ENCODE data around the gene GDF15.
"Not testable (repeated sequence)": the region's sequence is repeated elsewhere in the genome, so short reads cannot be mapped to it uniquely, and the experiment has no call there.

Gene GDF15

DNA sequence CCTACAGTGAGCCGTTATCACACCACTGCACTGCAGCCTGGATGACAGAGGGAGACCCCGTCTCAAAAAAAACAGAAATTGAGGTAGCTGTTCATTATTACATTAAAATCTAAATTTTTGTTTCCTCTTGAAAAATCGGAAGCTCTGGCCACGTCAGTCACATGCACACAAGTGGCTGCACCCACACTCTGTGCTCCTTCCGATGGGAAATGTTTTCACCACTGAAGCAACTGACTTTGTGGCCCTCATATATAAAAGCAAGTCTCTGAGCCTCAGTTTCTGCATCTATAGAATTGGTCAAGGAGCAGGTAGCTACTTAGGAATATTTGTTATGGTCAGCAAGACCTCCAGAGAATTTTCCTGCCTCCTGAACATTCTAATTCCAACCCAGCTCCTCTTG is 7.0 kb downstream of the GDF15 start:
- DNase-seq: no peak

DNA sequence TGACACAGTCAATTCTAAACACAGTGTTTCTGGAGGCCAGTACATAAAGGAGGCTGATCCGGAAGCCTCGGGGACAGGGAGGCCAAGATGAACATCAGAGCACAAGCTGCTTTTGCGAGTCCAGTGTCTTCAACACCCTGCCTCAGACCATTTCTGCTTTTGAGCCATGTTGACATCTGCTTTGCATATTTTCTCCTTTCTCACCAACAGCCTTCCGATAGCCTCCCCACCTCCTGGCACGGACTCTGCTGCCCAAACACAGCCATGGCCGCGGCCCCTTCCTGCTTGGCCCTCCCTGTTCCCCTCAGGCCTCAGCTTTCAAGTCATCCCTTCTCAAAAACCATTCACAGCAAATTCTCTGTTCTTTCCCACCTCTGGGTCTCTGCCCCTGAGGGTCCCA is 7.9 kb downstream of the GDF15 start:
- DNase-seq: no peak

- DNase-seq: no peak
These were observed 10.7 kb downstream of the GDF15 start for GRCh38 chr19:18396471-18397241.

DNA sequence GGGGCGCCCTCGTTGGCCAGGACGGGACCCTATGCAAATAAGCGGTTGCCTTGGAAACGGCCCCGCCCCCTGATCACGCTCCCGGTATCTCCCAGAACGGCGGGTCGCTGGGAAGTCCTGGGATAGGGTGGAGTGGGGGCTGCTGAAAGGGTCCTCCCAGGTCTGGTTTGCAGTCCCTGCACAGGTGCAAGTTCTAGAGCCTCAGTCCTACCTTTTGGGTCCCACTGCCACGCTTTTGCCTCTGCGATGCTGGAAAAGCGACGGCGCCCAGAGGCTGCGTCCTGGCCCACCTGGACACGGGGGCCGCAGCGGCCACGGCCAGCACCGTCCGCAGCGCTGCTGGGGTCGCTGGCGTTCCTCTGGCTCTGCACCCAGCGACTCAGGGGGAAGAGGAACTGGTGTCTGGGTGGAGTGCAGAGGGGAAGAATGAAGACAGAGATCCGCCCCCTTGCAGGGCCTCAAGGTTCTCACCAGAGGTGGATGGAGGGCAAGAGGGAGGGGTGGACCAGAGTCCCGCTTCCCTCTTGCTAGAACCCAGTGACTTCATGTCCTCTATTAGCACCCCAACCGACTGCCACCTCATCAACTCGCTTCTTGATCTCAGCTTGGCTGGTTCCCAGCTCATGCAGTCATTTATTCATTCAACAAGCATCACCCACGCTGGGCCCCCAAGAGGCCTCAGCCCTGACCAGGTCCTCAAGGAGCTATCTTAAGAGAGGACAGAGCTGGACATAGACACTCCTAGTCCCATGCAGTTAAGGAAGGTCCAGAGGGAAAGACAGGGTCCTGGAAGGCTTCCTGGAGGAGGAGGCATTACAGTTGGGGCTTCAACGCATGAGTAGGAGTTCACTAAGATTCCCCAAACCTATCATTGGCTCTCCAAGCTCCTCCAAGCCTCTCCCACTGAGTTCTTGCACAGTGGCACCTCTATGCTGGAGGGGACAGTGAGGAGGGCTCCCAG is 11.6 kb downstream of the GDF15 start, which contains the start of gene LRRC25:
Gene LRRC25 (minus strand): TSS at position 381 of the 961 bp plus-strand sequence. CDS start 659 bp downstream, outside the sequence.
- DNase-seq: no peak

- DNase-seq: no peak
These were observed 13.1 kb downstream of the GDF15 start for GRCh38 chr19:18399008-18399407.

GRCh38 chr19:18401580-18402112 is 15.7 kb downstream of the GDF15 start:
- DNase-seq: no peak

GRCh38 chr19:18402455-18403248 is 16.7 kb downstream of the GDF15 start:
- not testable (repeated sequence) for DNase-seq

DNA sequence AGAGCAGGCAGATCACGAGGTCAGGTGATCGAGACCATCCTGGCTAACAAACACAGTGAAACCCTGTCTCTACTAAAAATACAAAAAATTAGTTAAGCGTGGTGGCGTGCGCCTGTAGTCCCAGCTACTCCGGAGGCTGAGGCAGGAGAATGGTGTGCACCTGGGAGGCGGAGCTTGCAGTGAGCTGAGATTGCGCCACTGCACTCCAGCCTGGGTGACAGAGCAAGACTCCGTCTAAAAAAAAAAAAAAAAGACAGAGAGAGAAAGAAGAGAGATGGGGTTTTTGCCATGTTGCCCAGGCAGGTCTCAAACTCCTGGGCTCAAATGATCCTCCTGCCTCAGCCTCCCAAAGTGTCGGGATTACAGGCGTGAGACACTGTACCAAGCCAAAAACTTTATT is 19.8 kb downstream of the GDF15 start:
- DNase-seq: not testable (repeated sequence)

- DNase-seq: no peak
These were observed 20.8 kb downstream of the GDF15 start for GRCh38 chr19:18406749-18407148.

DNA sequence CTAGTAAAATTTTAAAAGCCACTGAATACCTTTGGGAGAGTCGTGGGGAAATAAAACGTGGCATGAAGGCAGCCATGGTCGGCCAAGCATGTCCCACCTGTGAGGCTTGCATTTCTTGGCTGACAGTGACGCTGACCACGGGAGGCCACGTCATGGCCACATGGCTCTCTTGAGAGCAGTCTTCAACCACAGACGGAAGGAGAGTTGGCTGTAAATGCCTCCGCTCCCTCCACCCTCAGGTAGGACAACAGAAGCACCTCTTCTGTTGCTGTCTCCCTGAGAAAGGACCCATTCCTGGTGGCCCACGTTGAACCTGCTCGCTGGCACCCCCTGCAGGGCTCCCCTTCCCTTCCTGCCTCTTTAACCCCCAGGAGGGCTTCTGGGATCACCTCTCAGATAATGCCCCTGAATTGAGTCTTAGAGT is 22.1 kb downstream of the GDF15 start:
- DNase-seq: no peak

DNA sequence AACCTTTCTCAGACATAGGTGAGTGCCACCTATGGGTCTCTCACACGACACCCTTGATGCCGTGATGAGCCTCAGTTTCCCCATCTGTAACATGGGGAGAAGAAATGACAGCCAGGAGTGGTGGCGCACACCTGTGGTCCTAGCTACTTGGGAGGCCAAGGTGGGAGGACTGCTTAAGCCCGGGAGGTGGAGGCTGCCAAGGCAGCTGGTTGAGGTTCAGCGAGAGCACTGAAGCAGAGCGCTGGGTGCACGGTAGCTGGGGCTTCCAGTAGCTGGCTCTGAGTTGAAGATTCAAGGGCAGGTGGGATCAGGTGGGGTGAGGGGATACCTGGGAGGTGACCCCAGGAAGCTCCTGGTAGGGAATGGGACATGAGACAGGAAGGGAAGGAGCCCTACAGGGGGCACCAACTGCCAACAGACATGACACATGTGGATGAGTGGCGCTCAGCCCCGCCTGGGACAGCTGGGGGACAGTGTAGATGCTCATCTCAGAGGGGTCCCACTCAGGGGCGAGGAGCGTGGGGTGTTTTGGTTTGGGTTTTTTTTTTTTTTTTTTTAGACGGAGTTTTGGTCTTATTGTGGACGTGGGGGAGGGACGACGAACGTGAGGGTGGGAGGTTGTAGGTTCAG is 26.8 kb downstream of the GDF15 start:
- no peak for DNase-seq

- DNase-seq: no peak
These were observed 28.7 kb downstream of the GDF15 start for GRCh38 chr19:18414504-18415177.

GRCh38 chr19:18415178-18415867 is 29.4 kb downstream of the GDF15 start:
- DNase-seq: no peak

GRCh38 chr19:18416778-18417249 is 30.9 kb downstream of the GDF15 start:
- peak; percentile 60 for DNase-seq

GRCh38 chr19:18417250-18418028 is 31.5 kb downstream of the GDF15 start:
- no peak for DNase-seq

GRCh38 chr19:18418029-18418482 is 32.1 kb downstream of the GDF15 start:
- DNase-seq: no peak

GRCh38 chr19:18418483-18419194 is 32.7 kb downstream of the GDF15 start:
- peak; percentile 42 for DNase-seq

DNA sequence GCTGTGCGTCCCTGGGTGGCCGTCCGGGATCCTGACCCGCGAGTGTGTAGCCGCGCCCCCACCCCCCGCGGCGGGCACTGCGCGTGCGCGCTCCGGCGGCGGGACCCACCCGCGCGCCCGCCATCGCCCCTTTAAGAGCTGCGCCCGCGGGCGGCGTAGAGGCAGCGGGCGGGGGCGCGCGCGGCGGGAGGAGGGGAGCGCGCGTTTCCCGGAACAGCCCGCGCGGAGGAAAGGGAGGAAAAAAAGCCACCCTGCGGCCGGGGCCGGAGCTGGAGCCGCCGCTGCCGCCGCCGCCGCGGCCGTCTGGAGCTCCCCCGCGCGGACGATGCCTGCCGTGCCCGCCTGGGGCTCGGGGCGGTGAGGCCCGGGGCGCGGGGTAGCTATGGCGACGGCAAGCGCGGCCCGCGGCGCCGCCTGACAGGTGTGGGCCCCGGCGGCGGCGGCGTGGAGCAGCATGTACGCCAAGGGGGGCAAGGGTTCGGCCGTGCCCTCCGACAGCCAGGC is 33.3 kb downstream of the GDF15 start, which contains the start of gene SSBP4:
Gene SSBP4 (plus strand): TSS at position 204 of the 504 bp plus-strand sequence. CDS start 251 bp downstream, at position 455.
- DNase-seq: peak; percentile 61

All from stimulated activated CD4-positive, alpha-beta T cell treated with anti-CD3 and anti-CD28 coated beads, Interleukin-4, amount 100 ng/mL, for 24 hours (primary cell).